IPS-NIHi11 (cell line): ENCODE data around the gene SPACDR.

ENCODE experiments used
- DNase-seq: peaks from one replicate; pipeline ENCODE4 v3.0.0; 2012; ENCODE audit warnings: mixed read lengths, low spot score

SPACDR gene

DNA sequence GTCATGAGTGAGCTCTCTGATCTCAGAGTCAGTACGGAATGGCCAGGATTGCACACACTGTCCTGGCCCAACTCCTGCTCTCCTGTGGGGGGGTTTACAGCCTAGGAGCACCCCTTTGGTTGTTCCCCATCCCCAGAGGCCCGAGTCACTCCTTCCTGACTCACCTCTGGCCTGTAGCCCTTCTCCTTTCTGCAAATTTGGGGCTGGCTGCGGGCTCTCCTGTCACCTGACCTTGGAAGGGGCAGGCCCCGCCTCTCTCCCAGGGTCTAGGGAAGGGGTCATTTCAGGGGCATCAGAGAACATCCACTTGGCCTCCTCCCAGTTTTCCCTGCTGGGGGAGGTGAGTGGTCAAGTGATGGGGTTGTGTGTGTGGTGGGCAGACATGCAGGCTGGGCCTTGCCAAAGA is 21.4 kb upstream of the SPACDR start:
- DNase-seq = no peak

DNA sequence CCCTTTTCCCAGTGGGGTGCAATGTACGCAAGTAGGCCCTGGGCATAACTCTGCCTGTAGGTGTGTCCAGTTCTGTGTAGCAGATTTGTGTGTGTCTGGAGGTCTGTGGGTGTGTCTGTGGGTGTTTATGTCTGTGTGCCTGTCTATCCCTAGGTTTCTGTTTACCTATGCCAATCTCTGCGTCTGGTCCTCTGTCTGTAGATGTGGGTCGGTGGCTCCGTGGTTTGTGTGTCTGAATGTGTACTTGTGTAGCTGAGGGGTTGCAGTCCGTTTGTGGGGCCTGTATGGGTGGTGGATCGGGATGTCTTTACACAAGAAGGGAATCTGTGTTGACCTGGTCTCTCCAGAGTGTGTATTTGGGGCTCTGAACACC is 20.6 kb upstream of the SPACDR start:
- no peak for DNase-seq

DNA sequence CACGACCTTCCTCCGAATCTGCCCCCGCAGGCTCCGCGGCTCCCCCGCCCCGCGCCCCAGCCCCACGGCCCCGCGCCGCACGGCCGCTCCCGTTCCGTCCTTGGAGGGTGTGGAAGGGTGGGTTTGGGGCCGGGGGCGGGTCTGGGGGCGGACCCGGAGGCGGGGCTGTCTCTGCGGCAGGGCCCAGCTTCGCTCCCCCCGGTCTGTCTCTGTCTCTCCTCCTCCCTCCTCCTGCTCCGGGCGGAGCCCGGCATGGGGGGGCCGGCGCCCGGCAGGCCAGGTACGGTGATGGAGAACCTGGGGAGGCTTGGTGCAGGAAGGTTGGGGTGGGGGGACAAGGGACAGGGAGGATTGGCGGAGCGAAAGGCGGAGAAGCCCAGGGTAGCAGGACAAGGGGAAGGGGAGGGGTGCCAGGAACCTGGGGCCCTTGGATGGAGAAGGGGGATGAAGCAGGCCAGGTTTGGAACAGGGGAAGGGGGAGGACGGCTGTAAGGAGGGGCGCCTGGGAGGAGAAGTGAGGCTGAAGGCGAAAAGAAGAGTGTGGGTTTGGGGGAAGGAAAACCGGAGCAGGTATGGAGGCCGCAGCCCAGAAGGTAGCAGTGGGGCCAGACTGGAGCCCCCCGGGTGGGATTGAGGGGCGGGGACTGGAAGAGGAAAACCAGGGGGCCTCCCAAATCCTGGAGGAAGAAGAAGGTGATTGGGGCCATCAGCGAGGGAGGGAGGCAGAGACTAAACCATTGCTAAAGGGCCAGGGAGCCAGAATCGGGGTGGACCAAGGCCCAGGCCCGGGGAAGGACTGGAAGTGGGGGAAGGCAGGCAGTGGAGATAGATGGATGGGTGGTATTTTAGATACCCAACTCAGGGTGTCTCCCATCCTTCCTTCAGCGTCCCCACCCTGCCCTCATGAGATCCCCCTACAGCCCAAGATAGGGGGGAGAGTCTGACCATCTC is 19.9 kb upstream of the SPACDR start, which contains the start of gene NYAP1:
Gene NYAP1, plus strand, starts transcription at position 206 of the 951 bp plus-strand sequence. CDS start 1,385 bp downstream, outside the sequence.
- peak; percentile 78 for DNase-seq

DNA sequence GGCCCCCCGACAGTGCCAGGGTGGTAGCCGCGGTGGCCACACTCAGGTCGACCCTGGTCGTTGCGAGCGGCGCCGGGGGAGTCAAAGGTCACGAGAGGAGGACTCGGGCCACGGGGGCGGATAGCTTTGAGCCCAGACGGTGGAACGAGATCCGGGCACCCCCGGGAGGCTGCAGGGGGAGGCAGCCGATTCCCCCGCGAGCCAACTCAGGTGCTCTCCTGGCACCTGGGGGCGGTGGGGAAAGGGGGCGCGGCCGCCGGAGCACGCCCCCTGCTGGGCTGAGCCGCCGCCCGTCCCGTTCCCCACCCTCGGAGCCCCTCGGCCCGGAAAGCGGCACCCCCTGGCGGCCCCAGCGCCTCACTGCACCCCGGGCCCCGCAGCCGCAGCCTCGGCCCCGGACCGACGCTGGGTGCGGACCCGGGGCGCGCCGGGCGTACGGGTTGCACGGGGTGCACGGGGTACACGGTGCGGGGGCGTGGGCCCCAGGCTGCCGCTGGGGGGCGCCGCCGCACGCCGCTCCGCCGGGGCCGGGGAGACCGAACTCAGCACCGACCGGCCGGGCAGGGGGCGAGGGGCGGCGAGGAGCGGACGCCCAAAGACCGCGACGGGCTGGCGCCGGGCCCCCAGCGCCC is 19.1 kb upstream of the SPACDR start:
- DNase-seq = peak; percentile 82

DNA sequence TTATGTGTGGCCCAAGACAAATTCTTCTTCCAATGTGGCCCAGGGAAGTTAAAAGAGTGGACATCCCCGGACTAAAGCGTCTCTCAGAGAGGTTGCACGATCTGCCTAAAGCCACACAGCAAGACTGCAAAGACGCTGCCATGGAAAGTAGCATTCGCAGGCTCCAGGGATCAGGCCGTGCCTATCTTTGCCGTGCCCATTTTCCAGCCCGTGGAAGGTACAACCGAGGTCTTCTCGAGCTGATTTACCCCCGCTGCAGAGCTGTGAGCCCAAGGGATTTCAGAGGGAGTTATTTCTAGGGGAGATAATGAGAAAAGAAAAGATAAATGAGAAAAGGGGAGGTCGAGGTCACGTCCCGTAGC is 18.6 kb upstream of the SPACDR start:
- DNase-seq = no peak

DNA sequence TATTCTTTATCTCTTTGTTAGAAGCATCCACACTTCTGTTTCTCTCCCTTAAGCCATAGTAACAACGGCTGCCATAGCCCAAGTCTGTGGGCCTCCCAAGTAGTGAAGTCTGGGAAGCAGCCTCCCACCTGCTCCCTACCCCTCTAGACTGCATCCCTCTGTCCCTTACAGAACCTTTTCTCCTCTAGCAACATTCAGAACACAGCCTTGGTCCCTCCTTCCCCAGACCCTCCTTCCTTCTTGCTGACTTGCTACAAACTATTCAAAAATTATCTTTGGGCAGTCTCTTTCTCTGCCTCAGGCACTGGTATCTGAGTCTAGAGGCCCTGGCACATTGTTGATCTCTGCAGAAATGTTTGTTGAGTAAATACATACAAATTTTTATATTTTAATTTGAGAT is 17.4 kb upstream of the SPACDR start:
- DNase-seq = no peak

DNA sequence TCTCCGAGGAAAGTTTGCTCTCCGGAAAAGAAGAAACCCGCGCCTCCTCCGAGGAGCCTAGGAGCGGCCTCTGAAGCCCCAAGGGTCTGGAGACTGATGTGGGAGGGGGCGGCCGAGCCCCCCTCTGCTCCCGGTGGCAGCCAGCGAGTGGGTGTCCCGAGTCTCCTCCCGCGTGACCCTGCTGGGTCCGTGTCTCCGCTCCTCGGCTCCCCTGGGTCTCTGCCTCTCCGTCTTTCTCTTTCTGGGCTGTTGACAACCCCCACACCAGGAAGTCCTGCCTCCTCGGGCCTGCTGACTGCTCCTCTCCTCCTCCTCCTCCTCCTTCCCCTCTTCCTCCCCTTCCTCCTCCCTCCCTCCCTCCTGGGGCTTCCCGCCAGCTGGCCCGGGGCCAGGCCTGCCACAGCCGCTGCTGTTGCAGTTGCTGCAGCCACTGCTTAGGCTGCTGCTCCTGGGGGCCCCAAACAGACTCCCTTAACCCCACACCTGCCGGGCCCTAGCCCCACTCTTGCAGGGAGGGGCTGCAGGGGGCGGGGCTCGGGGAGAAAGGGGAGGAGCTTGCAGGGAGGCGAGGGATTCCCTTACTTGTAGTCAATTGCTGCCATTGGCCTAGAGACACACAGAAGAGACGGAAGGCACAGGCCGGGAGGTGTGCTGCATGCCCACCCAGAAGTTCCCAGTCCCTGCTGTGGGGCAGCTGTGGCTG is 15.0 kb upstream of the SPACDR start, which contains the start of gene TSC22D4:
Gene TSC22D4, minus strand, starts transcription at position 257 of the 703 bp plus-strand sequence. CDS start 1,176 bp downstream, outside the sequence.
- DNase-seq = peak; percentile 87

DNA sequence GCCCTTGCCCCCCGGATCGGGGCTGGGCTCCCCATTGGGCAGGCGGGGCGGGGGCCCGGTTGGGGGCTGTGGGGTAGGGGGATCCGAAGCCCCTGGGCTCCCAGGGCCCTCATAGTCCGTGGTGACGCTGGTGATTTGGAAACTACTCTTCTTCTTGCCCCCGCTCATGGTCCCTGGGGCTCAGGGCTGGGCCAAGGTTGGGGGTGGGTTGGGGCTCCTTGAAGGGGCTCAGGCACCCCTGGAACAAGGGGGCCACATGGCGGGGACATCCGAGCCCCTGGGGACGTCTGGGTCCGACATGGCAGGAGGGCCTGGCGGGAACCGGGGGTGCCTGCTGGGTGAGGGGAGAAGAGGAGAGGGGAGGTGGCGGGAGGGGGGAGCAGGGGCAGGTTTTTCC is 13.8 kb upstream of the SPACDR start:
- DNase-seq = no peak

DNA sequence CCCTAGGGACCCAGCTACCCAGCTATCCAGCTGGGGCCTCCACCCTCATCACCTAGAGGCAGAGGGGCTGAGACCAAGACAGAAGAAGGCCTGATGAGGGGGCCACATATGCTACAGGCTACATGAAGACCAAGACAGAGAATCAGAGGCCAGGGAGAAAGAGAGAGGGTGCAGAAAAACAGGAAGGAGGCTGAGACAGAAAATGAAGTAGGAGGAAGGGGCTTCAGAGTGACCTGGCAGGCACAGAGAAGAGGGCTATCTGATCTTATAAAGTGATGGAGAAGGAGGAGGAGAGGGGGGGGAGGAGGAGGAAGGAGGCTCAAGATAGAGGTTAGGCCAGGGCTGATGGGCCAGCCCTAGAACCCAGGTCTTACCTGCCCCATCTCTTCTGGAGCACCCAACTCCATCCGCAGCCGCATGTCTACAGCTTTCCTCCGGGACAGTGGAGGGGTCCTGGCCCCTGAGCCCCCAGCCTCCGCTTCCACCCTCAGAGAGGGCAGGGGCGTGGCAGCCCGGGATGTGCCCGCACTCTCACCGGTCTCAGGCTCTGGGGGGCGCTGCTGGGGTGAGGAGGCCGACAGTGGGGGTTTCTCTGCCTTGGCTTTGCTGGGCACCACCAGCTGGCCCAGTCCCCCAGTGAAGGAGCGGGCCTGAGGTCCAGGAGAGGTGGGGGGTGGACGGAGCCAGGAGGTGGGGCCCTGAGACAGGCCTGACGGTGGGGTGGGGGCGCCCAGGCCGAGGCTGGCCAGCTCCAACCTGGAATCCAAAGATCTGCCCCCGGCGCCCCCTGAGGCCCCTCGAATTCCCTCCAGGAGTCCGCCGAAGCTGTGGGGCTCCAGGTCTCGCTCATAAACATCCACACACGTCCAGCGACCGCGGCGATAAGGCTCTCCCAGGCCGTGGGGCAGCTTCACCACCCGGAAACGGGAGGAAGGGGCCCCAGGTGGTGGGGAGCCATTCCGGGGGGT is 13.1 kb upstream of the SPACDR start:
- peak; percentile 60 for DNase-seq

DNA sequence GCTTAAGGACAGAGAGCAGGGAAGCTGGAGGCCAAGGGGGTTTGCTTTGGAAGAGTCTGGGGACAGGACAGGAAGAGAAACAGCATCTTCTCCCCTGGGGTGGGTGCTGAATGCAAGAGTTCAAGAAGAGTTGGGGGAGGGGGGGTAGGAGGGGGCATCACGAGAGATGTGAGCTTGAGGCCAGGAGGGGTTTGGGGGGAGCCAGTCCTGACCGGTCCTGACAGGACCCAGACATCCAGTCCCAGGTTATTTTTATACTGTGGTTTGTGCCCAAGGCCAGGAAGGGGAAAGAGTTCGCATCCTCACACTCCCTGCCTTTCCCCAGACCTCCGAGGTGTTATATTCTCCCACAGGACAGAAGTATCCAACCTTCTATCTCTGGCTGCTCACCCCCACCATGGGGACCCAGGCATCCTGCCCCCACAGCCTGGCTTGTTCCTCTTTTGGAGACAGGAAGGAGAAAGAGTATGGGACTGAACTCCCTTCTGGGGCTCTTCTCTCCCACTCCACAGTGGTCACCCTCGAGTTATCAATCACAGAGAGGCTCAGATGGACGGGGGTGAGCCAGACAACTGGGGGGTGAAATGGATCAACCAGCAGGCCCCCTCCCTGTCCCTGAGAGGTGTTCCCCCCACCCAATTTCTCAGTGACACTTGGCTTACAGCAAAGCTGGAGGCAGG is 12.2 kb upstream of the SPACDR start:
- no peak for DNase-seq

DNA sequence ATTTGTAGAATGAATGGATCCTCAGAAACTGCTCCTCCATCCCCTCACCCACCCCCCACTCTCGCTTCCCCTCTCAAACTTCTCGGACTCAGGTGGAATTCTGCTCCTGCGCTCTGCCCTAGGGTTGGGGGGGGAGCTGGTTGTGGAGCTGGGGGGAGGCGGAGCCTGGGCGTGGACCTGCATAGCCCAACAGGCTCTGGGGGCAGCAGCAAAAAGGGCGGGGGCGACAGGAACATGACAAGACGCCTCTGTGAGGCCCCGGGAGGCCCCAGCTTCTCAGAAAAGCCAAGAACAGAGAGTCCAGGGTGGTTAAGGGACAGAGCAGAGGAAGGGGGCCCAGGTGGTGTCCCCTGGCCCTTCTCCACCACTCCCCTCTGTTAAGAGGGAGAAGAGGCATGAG is 11.5 kb upstream of the SPACDR start:
- no peak for DNase-seq

DNA sequence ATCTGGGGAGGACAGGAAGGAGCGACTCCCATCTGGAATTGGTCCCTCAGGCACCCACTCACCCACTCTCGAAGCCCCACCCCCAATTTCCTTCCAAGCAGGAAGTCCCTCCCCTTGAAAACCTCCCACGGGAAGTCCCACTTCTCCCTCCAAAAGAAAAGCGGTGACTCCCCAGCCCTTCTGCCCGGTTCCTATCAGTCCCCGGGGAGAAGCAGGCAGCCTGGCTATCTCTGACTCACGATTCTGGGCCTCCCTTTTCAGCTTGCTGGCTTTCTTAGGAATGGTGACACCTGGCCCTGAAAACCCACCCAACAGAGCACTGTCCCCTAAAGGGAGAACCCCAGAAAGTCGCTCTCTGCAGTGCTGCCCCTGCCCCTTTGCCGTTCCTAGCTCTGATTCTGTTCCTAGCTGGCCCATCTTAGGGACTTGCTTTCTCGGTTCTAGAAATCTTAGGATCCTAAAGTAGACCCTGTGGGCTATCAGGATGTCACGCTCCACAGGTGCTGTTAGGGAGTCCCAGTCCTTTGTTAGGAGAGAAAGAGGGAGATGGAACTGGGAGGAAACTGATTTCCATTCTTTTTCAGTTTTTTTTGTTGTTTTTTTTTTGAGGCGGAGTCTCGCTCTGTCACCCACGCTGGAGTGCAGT is 8.9 kb upstream of the SPACDR start:
- DNase-seq = no peak

DNA sequence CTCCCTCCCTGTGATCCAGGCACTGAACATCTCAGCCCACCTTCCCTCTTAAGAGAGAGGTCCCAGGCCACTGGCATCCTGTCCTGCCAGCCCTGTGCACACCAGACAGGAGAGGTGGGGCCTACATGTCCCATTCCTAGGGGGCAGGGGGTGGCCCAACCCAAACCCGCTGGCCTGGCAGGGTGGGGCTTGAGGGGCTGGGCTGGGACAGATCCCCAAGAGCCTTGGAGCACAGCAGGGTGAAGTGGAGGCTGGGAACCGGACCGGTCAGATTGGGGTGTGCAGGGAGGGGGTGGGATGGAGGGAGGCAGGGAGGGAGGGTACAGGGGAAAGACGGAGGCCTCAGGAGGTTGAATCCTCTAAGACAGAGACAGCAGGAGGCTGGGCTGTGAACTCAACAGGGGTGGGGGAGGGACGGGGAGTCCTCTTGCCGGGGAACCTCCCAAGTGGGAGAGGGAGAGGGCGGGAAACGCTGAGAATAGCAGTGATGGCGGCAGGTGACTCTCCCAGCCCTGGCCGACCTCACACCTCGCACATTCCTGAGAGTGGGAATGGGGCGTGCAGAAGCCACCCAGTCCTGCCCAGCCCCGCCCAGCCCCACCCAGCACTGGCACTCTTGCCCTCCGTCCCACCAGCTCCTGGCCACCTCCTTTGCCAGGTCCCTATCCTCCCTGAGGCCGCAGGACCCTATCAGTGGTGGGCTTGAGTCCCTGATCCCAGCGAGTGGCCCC is 8.2 kb upstream of the SPACDR start:
- DNase-seq = no peak

DNA sequence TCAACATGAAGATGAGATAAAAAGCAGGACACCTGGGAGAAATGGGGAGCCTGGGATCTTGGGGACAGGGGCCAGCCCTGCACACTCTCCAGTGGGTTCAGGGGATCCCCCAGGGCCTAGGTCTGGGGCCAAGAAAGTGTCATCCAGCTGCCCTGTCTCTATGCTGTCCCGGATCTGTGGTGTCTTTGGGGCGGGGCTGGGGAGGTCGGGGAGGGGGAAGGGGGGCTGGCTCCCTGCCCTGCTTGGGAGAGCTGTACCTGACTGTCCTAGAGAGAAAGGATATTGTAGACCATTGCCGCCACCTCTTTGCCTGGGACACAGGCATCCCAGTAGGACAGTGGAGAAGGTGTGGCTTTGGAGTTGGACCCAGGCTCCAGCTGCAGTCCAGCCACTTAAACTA is 7.0 kb upstream of the SPACDR start:
- DNase-seq = no peak

DNA sequence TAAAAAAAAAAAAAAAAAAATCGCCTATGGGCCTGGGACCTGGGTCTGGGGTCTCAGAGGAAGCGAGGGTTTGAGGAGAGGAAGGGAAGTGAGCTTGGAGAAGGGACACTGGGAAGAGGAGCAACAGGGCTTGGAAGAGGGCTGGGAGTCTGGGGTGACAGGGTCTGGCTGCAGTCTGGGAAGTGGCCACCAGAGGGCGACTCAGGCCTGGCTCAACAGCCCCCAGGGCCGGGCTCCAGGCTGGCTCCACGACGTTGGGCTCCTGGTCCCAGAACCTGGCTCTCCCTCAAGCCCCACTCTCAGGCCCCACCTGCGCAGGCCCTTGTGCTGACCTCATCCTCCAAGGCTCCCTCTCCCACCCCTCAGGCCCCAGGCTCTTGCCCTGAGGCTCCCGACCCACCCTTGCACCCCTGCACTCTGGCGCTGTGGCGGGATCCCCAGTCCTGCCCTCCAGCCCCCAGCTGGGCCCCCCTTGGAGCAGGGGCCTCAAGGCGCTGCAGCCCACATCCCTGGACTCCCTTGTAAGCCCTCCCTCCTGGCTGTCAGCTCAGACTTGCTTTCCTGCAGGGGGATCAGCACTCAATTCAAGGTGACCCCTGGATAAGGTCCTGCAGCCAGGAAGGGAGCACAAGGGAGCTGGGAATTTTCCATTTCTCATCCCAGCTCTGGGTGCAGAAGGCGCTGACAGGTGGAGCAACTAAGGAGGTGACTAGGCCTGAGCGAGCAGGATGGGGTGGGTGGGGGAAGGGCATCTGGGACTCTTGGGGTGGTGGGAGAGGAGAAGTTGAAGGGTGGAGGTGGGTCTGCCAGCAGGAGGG is 5.4 kb upstream of the SPACDR start:
- DNase-seq = peak; percentile 95

DNA sequence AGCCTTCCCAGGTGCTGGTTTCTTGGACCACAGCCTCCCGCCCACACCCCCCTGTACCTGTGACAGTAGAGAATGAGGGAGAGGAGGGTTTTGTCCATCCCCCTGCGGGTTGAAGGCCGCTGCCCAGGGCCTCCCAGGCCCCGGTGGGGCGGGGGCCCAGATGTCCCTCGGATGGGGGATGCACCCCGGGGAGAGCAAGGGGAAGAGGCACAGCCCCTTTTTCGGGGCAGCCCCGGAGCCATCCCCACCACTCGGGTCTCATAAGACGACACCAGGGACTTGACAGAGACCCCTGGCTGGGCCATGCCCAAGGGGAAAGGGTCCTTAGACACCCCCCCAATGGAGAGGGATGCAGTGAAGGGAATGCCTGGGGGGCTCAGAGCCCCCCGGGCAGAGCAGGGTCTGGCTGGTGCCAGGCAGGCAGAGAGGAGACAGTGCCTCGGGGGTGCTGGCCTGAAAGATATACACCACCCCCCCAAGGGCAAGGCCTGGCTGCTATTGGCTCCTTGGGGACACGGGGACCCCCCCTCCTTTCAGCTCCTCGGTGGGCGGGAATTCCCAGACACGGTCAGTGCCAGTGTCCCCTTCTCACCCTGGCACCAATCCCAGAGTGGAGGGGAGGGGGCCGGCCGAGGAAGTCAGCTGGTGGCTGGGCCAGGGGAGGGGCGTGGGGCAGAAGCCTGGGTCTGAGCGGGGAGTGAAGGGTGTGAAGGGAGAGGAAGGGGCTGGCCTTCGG is 3.7 kb upstream of the SPACDR start:
- DNase-seq = no peak

DNA sequence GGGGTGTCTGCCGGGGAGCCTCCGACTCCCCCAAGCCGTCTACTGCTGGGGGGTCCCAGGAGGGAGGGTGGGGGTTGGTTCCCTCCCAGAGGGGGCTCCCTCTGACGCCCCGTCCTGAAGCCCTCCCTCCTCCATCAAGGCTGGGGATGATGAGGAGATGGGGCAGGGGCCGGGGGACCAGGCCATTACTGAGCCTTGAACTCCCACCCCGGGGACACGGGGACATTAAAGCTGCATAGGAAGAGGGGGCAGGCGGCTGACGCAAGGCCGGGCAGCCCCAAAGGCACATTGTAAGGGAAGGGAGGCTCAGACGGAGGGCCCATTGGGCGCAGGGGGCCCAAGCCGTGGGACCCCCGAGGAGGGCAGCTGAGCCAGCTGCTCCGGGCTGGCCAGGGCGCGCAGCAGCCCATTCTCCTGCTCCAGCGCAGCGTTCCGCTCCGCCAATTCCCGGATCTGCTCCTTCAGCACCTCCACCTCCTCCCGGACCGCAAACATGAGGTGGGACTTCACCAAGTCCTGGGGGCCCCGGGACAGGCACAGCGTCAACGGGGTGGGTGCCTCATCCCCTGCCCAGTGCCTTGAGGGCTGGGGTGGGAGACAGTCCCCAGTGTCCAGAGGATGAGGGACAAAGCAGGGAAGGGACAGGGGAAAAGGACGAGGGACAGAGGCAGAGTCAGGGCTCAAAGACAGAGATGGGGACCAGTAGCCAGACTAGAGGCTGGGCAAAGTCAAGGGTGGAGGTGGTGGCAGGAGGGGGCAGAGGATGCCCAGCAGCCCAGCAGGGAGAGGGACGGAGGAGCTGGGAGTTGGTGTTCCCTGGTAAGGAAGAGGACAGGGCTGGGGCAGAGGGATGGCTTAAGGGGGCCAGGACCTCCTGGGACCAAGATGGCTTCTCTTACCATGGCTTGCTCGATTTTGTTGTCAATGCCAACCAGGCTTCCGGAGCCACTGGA is 2.9 kb upstream of the SPACDR start:
- no peak for DNase-seq
